ENCODE measurements around the gene SDHB.
A peak's percentile ranks its signal among the peaks of the same experiment; 100 is the strongest.

The SDHB gene

GRCh38 chr1:17053685-17054410 lies at the start of gene SDHB:
Gene SDHB (minus strand): TSS chr1:17054032. CDS start chr1:17054019, 13 bp downstream.
- DNase-seq: peak; percentile 92 to 99 (median 98)

DNA sequence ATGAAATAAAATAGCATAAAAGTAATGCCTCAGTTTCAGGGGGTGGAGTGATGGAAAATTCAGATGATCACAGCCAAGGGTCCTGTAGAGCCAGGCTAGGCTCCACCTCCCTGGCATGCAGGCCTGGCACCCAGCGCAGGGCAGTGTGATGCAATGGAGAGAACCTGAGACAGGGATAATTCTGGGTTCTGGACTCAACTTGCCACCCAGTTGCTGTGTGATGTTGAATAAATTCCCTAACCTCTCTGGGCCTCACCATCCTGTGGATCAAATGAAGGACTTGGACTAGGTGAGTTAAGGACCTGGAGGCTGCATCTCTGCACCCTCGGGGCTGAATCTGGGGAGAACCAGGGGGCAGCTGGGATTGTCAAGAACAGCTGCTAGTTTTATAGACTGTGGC lies 48.4 kb upstream of the SDHB start:
- DNase-seq: no peak

DNA sequence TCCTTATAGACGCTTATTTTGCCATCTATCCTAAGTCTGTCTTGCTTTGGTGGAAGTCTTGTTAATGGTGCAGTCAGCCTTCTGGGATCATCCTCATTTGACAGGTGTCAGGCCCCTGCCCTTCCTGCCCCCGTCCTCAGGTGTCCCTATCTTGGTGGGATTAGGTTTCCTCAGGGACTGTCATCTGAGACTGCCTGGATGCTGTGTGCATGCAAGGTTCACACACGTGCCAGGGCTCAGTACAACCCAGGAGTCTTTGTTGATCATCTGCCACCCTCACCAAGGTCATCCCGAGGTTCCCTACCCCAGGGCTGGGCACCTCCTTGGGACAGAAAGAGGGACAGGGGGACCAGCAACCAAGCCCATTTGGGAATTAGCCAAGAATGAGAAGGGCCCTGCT lies 47.4 kb upstream of the SDHB start:
- DNase-seq: no peak

DNA sequence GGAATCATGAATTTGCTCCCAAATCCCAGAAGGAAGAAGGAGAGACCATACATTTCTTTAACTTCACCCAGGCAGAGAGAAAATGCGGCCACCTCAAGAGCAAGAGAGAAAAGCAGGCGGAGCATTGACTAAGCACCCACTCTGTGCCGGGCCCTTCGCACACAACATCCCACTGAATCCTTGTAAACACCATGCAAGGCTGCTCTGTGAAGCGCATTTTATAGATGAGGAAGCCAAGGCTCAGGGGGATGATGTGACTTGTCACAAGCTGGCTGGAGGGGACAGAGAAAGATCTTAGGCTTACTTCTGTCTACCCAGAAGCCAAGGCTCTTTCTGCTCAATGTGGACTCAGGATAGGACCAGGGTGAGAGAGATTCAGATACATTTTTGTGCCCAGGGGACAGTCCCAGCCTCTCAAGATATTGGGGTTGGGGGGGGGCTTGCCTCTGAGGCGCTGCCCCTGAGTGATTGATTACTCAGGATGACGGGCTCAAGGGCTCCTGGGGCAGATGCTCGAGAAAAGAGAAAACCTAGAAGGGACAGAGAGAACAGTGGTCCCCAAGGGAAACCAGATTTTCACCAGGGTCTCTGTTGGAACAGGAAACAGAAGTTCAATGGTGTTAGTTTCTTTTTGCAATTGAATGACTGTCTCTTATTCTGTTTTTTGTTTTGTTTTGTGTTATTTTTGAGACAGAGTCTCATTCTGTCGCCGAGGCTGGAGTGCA lies 45.9 kb upstream of the SDHB start:
- no peak for DNase-seq

GRCh38 chr1:17098446-17099317 lies 44.9 kb upstream of the SDHB start:
- DNase-seq: peak in 49 of 58 donors; percentile 19 to 81 (median 51)

DNA sequence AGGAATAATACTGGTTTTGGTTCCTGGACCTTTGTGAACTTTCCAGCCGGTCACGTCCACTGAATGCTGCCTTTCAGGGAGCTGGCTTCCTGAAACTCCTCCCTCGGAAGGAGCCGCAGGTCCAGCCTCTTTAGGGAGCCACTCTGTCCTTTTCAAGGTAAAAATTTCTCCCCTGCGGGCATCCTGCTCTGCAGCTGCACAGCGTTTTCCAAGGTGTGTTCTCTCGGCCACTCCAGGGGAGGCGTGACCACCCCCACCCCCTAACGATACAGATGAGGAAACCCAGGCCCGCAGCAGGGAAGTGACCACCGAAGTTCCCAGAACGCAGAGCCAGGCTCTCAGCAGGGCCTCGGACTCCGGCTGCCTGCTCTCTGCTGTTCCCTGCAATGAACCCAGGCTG lies 44.0 kb upstream of the SDHB start:
- no peak for DNase-seq

DNA sequence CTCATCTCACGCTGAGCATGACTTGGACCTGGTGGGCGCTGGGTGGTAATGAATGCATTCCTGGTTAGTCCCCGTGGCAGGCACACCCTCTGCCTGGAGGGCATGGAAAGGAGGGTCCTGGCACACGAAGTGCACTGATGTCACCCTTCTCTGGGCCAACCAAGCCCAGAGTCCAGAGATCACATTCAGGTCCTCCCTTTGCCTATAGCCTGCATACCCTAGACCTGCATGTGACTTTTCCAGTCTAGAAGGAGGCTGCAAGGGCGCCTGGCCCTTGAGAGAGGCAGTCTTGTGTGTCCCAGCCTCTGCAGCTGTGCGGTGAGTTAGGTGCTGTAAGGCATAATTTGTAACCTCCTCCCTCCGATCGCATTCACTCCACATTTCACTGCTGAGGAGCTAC lies 43.3 kb upstream of the SDHB start:
- peak in 1 of 58 donors; percentile 51 for DNase-seq

DNA sequence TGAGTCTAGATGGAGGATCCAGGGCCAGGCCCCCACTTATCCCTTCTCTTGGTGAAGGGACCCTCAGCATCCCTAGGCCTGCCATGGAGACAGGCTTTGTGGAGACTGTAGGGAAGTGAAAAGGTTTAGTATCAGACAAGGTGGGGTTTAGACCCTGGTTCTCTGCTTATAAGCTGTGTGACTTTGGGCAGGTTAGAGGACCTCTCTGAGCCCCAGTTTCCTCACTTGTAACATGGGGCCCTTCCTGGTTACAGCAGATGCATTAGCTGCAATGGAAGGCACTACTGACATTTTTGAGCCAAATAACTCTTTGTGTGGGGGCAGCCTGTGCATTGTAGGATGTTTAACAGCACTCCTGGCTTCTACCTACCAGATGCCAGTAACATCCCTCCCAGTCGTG lies 42.8 kb upstream of the SDHB start:
- no peak for DNase-seq

DNA sequence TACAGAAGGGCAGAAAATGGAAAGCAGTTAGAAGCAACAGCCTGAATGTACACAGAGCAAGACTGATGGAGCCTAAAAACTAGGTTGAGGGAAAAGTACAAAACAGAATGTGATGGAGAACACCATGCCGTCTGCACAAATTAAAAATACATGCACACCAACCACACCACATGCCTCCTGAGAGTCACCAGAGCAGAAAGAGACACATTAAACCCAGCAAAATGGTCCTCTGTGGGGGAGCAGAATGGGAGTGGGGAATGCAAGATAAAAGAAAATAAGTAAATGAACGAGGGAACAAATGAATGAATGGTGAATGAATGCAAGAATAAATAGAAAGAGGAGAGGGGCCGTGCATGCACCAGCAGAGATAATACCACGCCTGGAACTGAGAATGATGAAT lies 41.3 kb upstream of the SDHB start:
- no peak for DNase-seq

DNA sequence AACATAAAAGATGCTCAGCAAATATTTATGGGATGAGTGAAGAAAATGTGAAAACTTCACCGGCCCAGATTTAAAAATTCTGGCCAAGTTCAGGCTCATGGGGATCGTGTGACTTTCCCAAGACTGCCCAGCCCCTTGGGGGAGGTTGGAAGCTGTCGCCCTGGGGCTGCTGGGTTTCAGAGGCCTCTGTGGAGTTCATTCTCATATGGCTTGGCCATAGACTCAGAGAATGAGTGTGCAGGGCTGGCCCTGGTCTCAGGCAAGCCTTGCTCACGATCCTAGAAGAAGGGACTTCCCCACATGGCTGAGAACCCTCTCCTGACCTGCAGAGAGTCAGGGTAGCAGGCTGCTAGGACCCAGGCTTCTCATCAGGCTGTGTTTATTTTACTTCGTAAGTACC lies 40.8 kb upstream of the SDHB start:
- no peak for DNase-seq

DNA sequence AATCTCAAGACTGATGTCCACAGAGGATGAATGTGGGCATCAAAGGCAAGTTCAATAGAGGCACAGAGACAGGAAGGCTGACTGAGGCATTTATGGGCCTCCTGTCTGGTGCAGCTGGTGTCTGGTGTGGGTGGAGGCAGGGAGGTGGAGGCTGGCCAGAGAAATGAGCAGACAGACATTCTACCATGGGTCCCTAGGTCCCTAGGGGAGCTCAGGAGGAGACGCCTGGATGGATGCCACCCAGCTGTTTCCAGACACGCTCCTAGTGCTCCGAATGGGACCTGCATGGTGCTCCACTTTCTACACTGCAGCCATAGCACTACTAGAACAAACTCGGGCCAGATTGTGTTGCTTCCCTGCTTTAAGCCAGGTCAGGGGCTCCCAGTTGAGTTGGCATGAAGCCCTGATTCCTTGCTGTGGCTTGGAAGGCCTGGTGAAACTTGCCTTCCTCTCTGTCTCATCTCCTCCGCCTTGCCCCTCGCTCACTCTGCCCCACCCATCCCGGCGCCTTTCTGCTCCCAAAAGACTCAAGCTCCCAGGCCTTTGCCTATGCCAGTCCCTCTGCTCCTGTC lies 40.1 kb upstream of the SDHB start:
- DNase-seq: peak in 1 of 58 donors; percentile 22

DNA sequence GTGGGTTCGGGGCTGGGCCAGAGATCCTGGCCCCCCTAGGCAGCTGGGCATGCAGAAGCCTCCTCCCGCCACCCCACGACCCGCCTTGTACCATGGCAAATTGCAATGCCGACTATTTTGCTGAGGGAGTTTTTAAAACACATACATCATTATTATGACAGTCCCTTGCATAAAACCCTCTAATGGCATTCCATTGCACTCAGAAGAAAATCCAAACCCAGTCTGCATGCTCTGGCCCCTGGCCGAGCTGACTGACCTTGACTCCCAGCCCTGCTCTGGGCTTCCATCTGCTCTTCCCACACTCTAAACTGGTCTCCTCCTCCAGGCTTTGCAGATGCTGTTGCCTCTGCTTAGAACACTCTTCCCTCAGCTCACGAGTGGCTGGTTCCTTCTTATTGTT lies 37.4 kb upstream of the SDHB start:
- DNase-seq: no peak

- DNase-seq: peak in 56 of 58 donors; percentile 20 to 97 (median 81)
Measured at GRCh38 chr1:17089506-17089905, 35.7 kb upstream of the SDHB start.

DNA sequence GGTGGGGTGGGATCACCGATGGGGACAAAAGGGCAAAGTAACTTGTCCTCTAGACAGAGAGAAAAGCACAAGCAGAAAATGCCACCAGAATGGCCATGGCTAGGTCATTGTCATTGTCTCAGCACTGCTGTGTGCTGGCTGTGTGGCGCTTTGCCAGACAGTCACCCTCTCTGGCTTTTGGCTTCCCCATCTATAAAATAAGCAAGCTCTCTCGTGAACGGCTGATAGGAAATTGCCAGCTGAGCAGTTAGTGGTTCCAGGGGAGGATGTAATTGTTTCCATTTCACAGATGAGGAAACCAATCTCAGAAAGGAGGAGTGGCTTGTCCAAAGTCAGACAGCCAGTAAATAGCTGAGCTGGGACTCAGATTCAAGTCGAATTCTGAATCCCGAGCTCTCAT lies 32.9 kb upstream of the SDHB start:
- DNase-seq: peak in 1 of 58 donors; percentile 48

GRCh38 chr1:17084787-17085186 lies 31.0 kb upstream of the SDHB start:
- no peak for DNase-seq

DNA sequence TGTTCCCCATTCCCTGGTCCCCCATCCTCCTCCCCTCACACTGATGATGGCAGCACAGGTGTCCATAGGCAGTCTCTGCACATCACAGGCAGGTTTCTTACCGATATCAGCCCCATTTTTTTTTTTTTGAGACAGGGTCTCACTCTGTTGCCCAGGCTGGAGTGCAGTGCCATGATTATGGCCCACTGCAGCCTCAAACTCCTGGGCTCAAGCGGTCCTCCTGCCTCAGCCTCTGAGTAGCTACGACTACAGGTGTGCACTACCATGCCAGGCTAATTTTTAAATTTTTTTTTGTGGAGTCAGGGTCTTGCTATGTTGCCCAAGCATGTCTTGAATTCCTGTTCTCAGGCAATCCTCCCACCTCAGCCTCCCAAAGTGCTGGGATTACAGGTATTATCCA lies 28.9 kb upstream of the SDHB start:
- DNase-seq: no peak

- no peak for DNase-seq
Measured at GRCh38 chr1:17081439-17081838, 27.6 kb upstream of the SDHB start.

- no peak for DNase-seq
Measured at GRCh38 chr1:17080880-17081279, 27.0 kb upstream of the SDHB start.

GRCh38 chr1:17080085-17080759 lies 26.4 kb upstream of the SDHB start:
- no peak for DNase-seq

GRCh38 chr1:17078991-17079868 lies 25.4 kb upstream of the SDHB start:
- no peak for DNase-seq
